MCF 10A (cell line): ENCODE data around the gene TLR9. TPM values are rescaled to one million over a fixed set of nuclear protein-coding genes. Genes with fewer than 3 reads are reported as not detected.
A peak's percentile ranks its signal among the peaks of the same experiment; 100 is the strongest.

Experiments used
- BruUV-seq: library from RNA; stranded (reverse); fragments of 400-500 nt; replicated peaks from 2 replicates; lab custom pipeline; 2021; lab: Mats Ljungman, UMichigan
- CTCF ChIA-PET: fragments of 300-600 bp; sonication (Branson Sonifier 250); formaldehyde crosslinking; extraction: SDS; loops from one replicate; lab custom pipeline; 2021; ENCODE audit warnings: antibody characterized with exemption, inconsistent platforms; lab: Yijun Ruan, JAX
- POLR2A ChIA-PET: fragments of 300-600, 350-650 bp; sonication (Branson Sonifier 250); formaldehyde crosslinking; extraction: SDS; loops from one replicate; lab custom pipeline; 2020; ENCODE audit warnings: antibody characterized with exemption, inconsistent platforms; lab: Yijun Ruan, JAX
- DNase-seq: peaks from one replicate; pipeline ENCODE4 v3.0.0-alpha.2; 2018; ENCODE audit not compliant: unreplicated experiment
- H3K27ac Mint-ChIP-seq: one replicate; pipeline ENCODE4 v1.8.0; 2022; ENCODE audit warnings: mild to moderate bottlenecking, low read depth, mixed read lengths; ENCODE audit not compliant: unreplicated experiment
- H3K27me3 Mint-ChIP-seq: one replicate; pipeline ENCODE4 v1.8.0; 2022; ENCODE audit warnings: mixed read lengths; ENCODE audit not compliant: insufficient read depth, unreplicated experiment
- H3K36me3 Mint-ChIP-seq: one replicate; pipeline ENCODE4 v1.8.0; 2022; ENCODE audit warnings: mild to moderate bottlenecking, moderate library complexity, mixed read lengths; ENCODE audit not compliant: insufficient read depth, unreplicated experiment
- H3K4me1 Mint-ChIP-seq: one replicate; pipeline ENCODE4 v1.8.0; 2022; ENCODE audit warnings: mixed read lengths; ENCODE audit not compliant: insufficient read depth, unreplicated experiment
- H3K4me3 Mint-ChIP-seq: one replicate; pipeline ENCODE4 v1.8.0; 2022; ENCODE audit warnings: mild to moderate bottlenecking, moderate library complexity, mixed read lengths; ENCODE audit not compliant: unreplicated experiment
- H3K9me3 Mint-ChIP-seq: one replicate; pipeline ENCODE4 v1.8.0; 2022; ENCODE audit warnings: mixed read lengths; ENCODE audit not compliant: unreplicated experiment
- CTCF ChIP-seq: fragments of 200-600 bp; IDR thresholded peaks from one replicate; pipeline ENCODE4 v1.8.0; 2022; ENCODE audit warnings: antibody characterized with exemption, mild to moderate bottlenecking; ENCODE audit not compliant: unreplicated experiment
- intact Hi-C: fragments of 100-400 bp; cut with micrococcal nuclease; formaldehyde crosslinking; loops from 2 replicates; pipeline ENCODE4 v1.14.1; 2022
- total RNA-seq: library from RNA; stranded (reverse); gene quantifications from 2 replicates; pipeline ENCODE4 v1.2.3, GENCODE V29; 2022

The TLR9 gene
- total RNA-seq, 1 experiment from 2014 or later = not detected

DNA sequence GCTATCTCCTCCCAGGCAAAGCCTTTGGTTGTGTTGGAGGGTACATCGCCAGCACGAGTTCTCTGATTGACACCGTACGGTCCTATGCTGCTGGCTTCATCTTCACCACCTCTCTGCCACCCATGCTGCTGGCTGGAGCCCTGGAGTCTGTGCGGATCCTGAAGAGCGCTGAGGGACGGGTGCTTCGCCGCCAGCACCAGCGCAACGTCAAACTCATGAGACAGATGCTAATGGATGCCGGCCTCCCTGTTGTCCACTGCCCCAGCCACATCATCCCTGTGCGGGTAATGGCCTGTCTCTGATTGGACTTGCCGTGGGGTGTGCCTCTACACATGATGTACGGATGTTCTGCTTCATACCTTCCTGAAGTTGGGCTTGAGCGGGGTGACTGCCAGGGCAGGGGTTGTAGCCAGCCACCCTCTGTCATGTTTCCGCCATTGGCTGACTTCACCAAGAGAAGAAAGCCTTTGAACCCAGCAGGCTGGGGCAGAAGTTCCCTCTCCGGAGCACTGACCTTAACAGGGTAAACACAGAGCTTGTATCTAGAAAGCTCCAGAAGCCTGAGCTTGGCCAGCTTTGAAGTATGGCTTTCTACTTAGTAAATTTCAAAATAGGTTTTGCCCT, 14.1 kb downstream of the TLR9 start:
- TF ChIP-seq CTCF = no peak
- H3K4me1 Mint-ChIP-seq = peaks cover 7% of the 10 kb centered on the region
- H3K36me3 Mint-ChIP-seq = peaks cover 72% of the 10 kb centered on the region
- ChIA-PET CTCF (interaction anchor here (1.1 to 6.9 kb wide), 3 partner anchors 10 to 161 kb away, joined by 4 to 46 read pairs (median 4); no protein-coding TSS in a partner anchor), POLR2A (interaction anchor here (1.1 to 1.2 kb wide), 2 partner anchors 9 to 67 kb away, joined by 3 to 5 read pairs; partner anchors contain the start of gene WDR82)
- intact Hi-C loops = loop anchor here (10.0 kb wide), 1 partner anchor 207 kb away; no protein-coding TSS in a partner anchor
- no peak for DNase-seq
- no TSS peak for BruUV-seq
- no peak overlapping the region for H3K4me3 Mint-ChIP-seq
- no peak overlapping the region for H3K27ac Mint-ChIP-seq
- H3K27me3 Mint-ChIP-seq = no peaks in the 10 kb centered on the region
- H3K9me3 Mint-ChIP-seq = no peaks in the 10 kb centered on the region

GRCh38 chr3:52210550-52211046, 14.8 kb downstream of the TLR9 start:
- no peaks in the 10 kb centered on the region for H3K27me3 Mint-ChIP-seq
- no peak overlapping the region for H3K27ac Mint-ChIP-seq
- intact Hi-C loops = loop anchor here (10.0 kb wide), 1 partner anchor 206 kb away; no protein-coding TSS in a partner anchor
- peak; percentile 90 for DNase-seq
- peaks cover 77% of the 10 kb centered on the region for H3K36me3 Mint-ChIP-seq
- no peaks in the 10 kb centered on the region for H3K9me3 Mint-ChIP-seq
- H3K4me1 Mint-ChIP-seq = peaks cover 12% of the 10 kb centered on the region
- no peak for TF ChIP-seq CTCF
- H3K4me3 Mint-ChIP-seq = no peak overlapping the region
- BruUV-seq = no TSS peak
- POLR2A ChIA-PET = interaction anchor here (0.8 to 1.2 kb wide), 3 partner anchors 13 to 68 kb away, joined by 3 to 5 read pairs (median 3); partner anchors contain the start of gene WDR82
- CTCF ChIA-PET = interaction anchor here (0.7 to 6.9 kb wide), 2 partner anchors 10 to 700 kb away, joined by 3 to 46 read pairs; no protein-coding TSS in a partner anchor

- POLR2A ChIA-PET = interaction anchor here (0.8 to 1.2 kb wide), 3 partner anchors 13 to 69 kb away, joined by 3 to 5 read pairs (median 3); partner anchors contain the start of gene WDR82
- BruUV-seq = no TSS peak
- Mint-ChIP-seq H3K9me3 (no peaks in the 10 kb centered on the region), H3K4me1 (peaks cover 15% of the 10 kb centered on the region), H3K36me3 (peaks cover 76% of the 10 kb centered on the region), H3K27me3 (no peaks in the 10 kb centered on the region), H3K27ac (no peak overlapping the region), H3K4me3 (no peak overlapping the region)
- intact Hi-C loops = loop anchor here (10.0 kb wide), 1 partner anchor 205 kb away; no protein-coding TSS in a partner anchor
- CTCF ChIA-PET = interaction anchor here (0.7 to 6.9 kb wide), 2 partner anchors 11 to 699 kb away, joined by 3 to 46 read pairs; no protein-coding TSS in a partner anchor
- DNase-seq = no peak
- TF ChIP-seq CTCF = no peak
Observed at GRCh38 chr3:52210037-52210436, 15.4 kb downstream of the TLR9 start.

DNA sequence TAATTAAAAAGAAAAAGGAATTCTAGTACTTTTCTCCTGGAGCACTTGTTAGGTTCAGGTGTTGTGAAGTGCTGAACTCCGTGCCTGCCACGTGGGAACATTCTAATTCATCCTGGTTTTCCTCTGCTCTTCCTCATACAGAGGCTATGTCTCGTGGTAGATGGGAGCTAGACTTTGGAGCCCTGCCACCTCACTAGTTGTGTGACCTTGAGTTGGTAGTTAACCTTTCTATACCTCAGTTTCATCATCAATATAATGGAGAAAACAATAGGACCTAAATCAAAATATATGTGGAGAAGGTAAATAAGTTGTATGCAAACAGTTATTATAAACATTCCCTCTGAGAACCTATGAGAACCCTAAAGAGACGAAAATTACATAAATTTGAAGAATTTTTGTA, 16.9 kb downstream of the TLR9 start:
- intact Hi-C loops = no loop called here
- ChIA-PET POLR2A (no interaction called here), CTCF (interaction anchor here (0.6 to 6.9 kb wide), 5 partner anchors 11 to 199 kb away, joined by 3 to 46 read pairs (median 3); no protein-coding TSS in a partner anchor)
- Mint-ChIP-seq H3K36me3 (peaks cover 76% of the 10 kb centered on the region), H3K27ac (no peak overlapping the region), H3K9me3 (no peaks in the 10 kb centered on the region), H3K27me3 (no peaks in the 10 kb centered on the region), H3K4me3 (no peak overlapping the region), H3K4me1 (peaks cover 26% of the 10 kb centered on the region)
- no peak for DNase-seq
- no peak for TF ChIP-seq CTCF
- no TSS peak for BruUV-seq
